GM21786 (cell line): Measurements from ENCODE around the gene RIT2.

Source experiments
- ATAC-seq: cut with Tn5 transposase; IDR thresholded peaks from one replicate; pipeline ENCODE4 v1.9.1; 2021; ENCODE audit not compliant: unreplicated experiment

The RIT2 gene

DNA sequence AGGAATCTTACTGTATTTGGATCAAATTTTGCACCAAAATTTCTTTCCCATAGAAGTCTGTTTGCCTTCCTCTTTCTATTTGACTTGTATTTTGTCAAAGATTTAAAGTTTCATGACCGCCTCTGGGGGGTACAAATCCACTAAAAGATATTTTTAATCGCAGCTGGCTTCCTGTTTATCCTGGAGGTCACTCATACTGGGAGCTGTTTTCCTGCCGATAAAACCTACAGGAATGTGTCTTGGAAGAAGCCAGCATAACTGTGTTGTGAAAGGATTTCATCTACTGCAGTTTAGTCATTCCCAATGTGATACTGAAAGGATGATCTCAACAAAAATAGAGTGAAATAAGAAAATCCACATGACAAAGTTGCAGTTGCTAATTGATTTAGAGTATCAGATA lies 184.0 kb downstream of the RIT2 start:
- ATAC-seq = no peak

GRCh38 chr18:42929857-42930256 lies 185.6 kb downstream of the RIT2 start:
- ATAC-seq = no peak

- no peak for ATAC-seq
These were observed 186.3 kb downstream of the RIT2 start for GRCh38 chr18:42929181-42929580.

DNA sequence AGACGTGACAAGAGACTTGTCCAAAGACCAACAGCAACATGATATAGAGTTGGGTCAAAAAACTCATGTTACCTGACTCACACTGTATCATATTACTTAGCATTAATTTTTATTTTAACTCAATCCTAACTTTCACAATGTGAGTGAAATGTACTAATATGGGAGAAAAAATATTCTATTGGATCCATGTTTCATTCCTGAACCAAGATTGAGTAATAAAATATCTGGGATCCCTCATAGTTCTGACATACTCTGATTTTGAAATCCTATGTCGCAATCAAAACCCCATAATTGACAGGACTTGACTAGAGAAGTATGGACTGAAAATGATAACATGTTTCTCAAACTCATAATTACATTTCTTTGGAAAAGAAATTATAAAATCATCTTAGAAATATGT lies 190.4 kb downstream of the RIT2 start:
- no peak for ATAC-seq

DNA sequence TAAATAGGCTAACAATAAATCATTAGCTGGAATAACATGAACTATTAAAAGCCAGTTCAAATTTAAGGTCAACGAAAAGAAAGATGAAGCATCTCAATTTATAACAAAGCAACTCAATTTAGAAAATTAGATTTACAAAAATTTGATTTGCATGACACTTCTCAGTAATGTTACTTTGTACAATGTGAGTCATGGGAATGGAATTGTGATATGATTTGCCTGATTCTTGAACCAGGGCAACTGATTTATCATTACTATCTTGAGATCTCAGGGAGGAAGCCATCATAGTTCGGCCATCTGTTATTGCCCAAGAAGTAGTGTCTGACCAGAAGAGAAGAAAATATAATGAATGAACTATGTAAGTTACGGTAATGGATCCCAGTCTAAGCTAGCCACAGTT lies 193.1 kb downstream of the RIT2 start:
- ATAC-seq = no peak

GRCh38 chr18:42921226-42921737 lies 194.2 kb downstream of the RIT2 start:
- ATAC-seq = no peak

DNA sequence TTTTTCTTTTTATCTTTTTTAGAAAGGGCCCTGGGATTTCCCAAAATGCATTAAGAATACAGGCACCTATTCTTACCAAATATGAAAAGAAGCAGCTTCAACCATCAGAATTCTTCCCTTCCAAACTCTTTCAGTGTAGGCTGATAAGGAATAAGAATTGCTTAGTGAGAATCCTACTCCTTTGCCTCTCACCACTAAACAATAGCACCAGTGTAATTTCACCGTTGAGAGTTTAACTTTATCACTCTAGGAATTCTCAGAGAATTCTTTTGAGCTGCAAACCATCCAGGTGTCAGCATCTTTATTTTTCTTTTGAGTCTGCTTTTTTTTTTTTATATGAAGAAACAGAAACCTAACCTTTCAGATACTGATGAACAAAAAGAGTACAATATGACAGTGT lies 194.9 kb downstream of the RIT2 start:
- ATAC-seq = no peak

DNA sequence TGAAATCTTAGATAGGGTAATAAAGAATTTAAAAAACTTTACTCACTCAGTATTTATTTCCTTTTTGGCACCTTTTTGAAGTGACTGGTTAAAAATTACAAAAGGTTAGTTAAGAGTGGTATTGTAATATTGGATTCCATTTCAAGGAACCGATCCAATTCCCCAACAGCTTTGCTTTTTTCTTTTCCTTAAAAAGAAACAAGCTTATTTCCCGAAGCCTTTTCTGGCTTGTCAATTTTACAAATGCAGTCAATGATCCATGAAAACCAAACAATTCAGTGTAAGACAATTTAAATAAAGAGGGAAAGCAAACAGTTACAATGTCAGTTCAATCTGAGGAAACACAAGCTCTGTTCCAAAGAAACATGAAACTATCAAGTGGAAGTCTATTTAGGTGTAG lies 200.2 kb downstream of the RIT2 start:
- no peak for ATAC-seq

- no peak for ATAC-seq
These were observed 201.0 kb downstream of the RIT2 start for GRCh38 chr18:42914476-42914875.

GRCh38 chr18:42909095-42909494 lies 206.4 kb downstream of the RIT2 start:
- no peak for ATAC-seq

DNA sequence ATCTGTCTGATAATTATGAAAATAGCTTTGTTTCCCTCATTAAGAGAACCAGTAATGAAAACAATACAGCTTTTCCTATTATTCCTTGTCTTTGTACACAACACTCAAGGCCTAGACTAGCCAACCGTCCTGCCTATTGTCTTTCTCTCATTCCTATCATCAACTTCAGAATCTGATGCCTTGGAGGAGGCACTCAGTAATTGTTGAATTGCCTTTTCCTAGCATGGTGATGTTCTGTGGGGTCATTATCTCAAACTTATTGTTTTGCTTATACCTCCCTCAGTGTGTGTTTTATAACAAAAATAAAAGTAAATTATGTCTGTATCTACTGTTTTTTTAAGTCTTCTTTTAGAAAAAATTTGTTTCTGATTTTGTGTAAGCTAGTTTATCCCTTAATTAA lies 208.7 kb downstream of the RIT2 start:
- no peak for ATAC-seq

GRCh38 chr18:42901161-42901560 lies 214.3 kb downstream of the RIT2 start:
- ATAC-seq = no peak

DNA sequence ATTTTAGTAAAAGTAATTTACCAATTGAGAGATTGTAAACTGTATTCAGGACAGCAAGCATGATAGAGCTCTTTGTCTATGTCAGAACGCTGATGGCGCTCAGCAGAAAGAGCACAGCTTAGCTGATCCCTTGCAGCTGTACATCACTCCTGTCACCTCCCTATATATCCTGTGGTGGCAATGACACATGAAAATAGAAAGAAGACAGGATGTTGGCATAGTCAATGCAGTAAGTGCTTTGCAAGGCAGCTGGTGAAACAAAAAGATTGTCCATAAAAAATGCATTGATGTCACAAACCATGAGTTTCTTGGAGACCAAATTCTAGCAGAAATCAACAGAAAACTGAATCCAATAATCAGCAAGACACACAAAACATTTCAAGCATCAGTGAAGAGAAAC lies 221.5 kb downstream of the RIT2 start:
- ATAC-seq = no peak

- no peak for ATAC-seq
These were observed 223.3 kb downstream of the RIT2 start for GRCh38 chr18:42892181-42892580.

DNA sequence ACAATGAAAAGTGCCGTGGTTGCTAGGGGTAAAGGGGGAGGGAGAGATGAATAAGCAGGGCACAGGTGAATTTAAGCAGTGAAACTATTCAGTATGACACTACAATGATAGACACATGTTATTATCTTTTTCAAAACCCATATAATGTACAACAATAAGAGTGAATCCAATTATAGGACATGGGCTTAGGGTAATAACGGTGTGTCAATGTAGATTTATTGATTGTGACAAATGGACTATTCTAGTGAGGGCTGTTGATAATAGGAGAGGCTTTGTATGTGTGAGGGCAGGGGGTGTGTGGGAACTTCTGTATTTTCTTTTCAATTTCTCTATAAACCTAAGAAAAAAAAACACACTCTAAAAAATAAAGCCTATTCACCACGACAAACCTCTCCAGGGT lies 223.8 kb downstream of the RIT2 start:
- no peak for ATAC-seq

DNA sequence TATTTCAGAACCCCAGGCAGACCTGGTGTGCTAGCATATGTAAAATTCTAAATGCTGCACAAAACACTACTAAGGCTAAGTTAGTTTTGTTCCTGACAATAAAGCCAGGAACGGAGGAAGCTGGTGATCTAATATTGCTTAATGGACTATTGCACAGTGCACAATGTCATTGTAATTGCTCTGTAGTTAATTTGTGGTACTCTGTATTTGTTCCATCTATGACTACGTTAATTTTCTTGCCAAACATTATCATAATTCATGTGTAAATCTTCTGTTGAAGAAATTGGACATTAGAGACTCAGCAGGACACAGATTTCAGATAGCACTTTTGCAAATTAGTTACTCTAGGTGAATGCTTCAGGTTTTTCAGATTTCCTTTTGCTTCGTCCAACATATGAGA lies 232.3 kb downstream of the RIT2 start:
- no peak for ATAC-seq

DNA sequence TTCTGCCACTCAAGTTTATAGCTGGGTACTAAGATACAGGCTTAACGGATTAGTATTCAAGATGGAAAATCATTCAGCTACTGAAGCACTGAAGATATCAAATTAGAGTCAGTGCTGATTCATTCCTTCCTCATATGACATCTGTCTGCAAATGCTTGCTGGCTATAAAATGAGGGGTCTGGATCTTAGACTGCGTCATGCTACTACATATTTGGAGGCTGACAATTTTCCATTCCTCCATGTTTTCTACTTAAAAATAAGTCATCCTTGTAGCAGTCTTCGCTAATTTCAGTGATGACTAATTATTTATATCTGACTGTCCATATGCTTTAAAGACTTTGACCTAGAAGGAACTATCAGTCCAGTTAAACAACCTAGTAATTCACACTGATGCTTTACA lies 233.4 kb downstream of the RIT2 start:
- ATAC-seq = no peak

- no peak for ATAC-seq
These were observed 242.6 kb downstream of the RIT2 start for GRCh38 chr18:42872838-42873237.

DNA sequence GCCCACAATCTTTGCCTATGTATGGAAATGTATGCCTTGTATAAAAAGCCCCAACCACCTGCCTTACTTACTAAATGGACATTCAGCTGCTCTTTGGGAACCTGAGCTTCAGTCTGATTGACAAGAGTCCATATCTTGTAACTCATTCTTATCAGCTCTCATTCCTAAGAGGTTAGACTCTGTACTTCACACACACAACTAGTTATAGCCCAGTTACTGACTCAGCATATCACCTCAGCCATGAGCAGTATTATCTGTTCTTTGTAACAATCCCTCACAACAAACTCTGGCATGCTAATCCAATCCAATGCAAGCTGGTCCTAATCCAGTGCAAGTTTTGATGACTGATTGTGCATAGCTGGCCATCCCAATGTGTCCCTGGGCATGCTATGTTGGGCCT lies 250.6 kb downstream of the RIT2 start:
- ATAC-seq = no peak

DNA sequence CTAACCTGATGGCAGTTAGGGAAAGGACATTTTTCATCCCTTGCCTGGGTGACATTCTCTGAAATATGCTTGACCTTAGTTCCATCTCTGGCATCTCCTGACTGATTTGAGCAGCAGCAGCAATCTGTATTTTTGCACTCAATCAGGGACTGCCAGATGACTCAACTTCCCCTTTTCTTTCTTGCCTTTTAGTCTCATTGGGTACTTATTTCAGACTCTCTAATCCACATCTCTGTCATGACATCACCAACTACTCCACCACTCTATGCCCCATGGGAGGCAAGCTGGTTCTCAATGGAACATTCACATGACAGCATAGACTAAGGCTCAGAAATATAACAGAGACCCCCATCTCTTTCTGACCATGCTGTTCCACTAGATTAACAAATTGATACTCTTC lies 254.2 kb downstream of the RIT2 start:
- ATAC-seq = no peak

GRCh38 chr18:42860548-42860947 lies 254.9 kb downstream of the RIT2 start:
- ATAC-seq = no peak

- ATAC-seq = no peak
These were observed 255.5 kb downstream of the RIT2 start for GRCh38 chr18:42860011-42860410.

DNA sequence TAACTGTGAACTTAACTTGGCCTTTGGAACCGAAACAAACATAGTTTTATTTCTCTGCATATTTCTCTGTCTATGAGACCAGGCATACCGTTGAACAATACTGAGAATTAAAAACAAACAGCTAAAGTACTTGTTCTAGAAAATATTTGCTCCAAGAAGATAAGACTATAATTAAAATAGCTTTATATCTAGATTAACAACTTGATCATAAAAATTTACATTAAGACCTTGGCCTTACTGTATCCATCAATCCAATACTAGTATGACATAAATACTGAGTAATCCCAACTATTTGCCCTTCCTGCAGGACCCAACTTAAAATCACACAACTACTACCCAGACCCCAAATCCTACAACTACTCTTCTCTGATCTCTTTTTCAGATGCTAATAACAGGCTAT lies 260.9 kb downstream of the RIT2 start:
- ATAC-seq = no peak
